Renal pelvis (tissue), 4 donors: ENCODE data around the gene WFS1. TPM values are rescaled to one million over a fixed set of nuclear protein-coding genes. Genes with fewer than 3 reads are reported as not detected.

Experiments
- DNase-seq: peaks from one replicate; pipeline ENCODE4 v3.0.0-alpha.2; 2013
- polyA plus RNA-seq, 3 donors: library from polyadenylated mRNA; unstranded; fragments of 120-200 nt; gene quantifications; one replicate each; pipeline ENCODE4 v1.2.1, GENCODE V29; 2013; ENCODE audit not compliant: insufficient read length in 3 of 3

WFS1 gene
- polyA plus RNA-seq, 3 donors = 27.9 to 34.4 (median 30.2) TPM

DNA sequence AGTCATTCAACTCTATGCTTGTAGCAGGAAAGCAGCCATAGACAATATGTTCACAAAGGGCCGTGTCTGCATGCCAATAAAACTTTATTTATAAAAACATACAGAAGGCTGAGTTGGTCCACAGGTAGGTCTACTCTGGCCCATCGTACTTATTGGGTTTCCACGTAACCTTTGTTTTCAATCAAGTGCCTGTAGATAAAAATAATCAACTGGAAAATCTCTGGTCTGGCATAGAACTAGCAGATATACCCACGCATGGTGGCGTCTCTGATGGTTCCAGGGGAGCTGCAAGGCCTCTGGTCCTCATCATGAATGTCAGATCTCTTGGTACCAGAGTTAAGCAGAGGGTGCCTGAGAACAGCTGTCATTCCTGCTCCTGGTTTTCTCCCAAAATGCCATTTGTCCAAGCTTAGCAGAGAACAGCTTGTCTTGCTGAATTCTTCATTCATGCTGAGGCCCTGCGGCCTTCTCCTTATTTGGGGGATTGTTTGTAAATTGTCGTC, 37.9 kb upstream of the WFS1 start:
- no peak for DNase-seq

- no peak for DNase-seq
Observed at GRCh38 chr4:6232836-6233785, 36.5 kb upstream of the WFS1 start.

DNA sequence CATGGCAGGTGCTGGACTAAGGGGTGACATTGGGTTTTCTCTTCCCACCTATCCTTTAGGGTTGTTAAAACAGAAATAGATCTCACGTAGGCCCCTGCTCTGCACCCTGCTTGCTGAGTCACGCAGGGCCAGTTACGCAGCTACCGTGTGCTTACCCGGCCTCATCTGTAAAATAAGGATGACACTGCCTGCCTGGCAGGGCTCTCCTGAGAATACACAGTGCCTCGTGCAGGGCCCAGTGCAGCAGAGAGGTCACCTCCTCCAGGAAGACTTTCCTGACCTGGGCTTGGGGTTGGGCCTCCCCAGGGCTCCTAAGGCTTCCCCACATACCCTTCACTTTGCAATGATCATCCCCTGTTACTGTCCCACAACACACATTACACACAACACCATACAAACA, 35.7 kb upstream of the WFS1 start:
- DNase-seq = no peak

GRCh38 chr4:6235012-6235411, 34.6 kb upstream of the WFS1 start:
- no peak for DNase-seq

GRCh38 chr4:6235901-6236640, 33.6 kb upstream of the WFS1 start:
- no peak for DNase-seq

- DNase-seq = no peak
Observed at GRCh38 chr4:6236816-6237390, 32.7 kb upstream of the WFS1 start.

DNA sequence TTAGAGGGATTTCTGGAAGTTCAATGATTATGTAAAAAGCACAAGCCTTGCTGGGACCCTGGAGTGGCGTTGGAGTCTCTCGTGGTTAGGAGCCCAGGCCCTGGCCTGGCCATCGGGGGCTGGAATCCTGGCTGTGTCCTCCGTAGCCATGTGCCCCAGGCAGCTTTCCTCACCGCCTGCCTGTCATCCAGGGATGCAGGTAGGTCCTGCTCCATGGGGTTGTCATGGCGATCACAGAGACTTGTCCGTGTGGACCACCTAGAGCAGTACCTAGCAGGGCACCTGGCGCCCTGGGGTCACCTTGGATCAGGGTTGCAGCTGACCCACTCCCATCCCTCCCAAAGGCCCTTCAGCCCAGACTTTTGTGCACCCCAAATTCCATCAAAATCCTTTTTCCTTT, 30.2 kb upstream of the WFS1 start:
- no peak for DNase-seq

DNA sequence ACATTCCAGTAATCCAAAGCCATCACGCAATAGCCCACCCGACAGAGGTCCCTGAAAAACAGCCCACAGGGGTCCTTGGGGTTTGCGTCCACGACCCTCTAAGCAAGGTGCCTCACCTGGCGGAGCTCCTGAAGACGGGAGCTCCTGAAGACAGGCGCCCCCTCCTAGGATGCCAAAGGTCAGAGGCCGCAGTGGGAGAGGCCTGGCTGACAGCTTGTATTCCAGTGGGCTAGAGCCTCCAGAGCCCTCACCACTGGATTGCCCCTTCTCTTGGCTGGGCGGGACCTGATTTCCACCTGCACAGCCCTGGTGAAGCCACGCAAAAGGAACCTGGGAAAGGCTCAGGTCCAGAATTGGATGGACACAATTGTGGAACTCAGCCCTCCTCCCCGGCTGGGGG, 29.7 kb upstream of the WFS1 start:
- no peak for DNase-seq

DNA sequence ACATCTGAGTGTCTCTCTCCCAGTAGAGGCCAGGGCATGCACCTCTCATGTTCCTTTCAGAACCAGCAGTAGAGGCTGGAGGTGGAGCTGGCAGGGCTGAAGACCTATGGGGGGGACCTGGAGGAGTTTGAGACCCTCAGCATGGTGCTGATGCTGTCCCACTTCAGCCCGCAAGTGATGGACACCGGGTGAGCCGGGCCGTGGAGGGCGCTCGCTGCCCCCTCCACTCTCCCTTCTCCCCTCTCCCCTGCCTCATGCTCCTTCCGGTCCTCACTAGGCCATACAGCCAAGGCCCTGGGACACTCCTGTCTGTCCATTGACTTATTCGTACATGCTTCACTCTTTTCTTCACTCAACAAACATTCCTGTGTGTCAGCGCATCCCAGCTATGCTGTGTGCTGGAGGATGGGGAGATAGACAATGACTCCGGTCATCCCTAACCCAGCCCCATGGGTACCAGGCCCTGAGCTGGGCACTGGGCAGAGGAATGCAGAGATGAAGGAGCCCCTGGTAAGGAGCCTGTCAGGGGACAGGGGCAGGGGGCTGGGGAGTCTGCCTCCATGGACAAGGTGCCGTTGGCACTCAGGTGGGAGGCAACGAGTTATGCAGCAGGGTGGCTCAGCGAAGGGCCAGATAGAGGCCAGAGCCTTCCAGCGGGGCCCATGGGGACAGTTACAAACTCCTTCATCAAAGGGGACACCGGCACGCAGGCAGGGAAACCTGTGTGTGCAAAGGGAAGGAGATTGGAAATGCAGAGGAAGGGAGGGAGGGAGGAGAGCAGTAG, 28.4 kb upstream of the WFS1 start:
- DNase-seq = no peak

DNA sequence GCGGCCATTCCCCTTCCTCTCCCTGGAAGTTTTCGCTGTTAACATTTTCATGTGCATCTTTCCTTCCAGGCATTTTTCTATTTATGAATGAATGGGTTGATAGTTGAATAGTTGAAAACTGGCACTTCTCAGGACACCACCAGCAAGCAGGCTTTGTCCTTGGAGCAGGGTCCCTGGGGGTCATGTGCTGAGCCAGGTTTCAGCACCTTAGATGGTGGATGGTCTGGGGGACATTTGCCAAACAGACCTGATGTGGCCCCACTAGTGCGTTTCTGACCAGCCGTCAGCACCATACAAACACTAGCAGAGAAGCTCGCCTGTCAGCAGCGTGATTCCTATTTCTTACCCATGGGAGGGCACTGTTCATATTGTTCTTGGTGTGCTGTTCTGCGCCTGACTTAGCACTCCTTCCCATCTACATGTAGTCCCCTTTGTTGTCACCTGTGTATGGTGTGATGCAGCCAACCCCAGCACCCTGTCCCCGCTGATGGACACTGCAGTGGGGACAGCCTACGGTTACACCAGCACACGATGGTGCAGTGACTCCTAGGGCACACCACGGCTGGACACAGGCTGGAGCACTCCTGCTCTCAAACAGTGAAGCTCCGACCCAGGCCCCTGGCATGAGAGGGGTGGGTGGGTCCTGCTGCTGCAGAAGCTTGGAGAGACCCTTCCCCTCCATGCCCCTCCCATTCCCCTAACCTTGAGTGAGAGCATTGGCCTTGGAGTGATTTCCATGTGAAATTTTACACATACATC, 27.2 kb upstream of the WFS1 start:
- no peak for DNase-seq

- peak; percentile 48 for DNase-seq
Observed at GRCh38 chr4:6245246-6246169, 24.1 kb upstream of the WFS1 start.

GRCh38 chr4:6246170-6246634, 23.4 kb upstream of the WFS1 start:
- no peak for DNase-seq

GRCh38 chr4:6248394-6248793, 21.3 kb upstream of the WFS1 start:
- no peak for DNase-seq

- peak; percentile 77 for DNase-seq
Observed at GRCh38 chr4:6250235-6250983, 19.2 kb upstream of the WFS1 start.

DNA sequence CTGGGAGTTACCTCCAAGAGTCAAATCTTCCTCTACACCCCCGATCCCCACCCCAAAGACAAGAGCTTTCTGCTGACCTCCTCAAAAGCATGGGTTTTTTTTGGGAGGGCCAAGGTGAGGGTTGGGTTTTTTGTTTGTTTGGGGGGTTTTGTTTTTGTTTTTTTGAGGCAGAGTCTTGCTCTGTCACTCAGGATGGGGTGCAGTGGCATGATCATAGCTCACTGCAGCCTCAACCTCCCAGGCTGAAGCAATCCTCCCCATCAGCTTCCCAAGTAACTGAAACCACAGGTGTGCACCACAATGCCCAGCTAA, 18.7 kb upstream of the WFS1 start:
- DNase-seq = no peak

GRCh38 chr4:6251365-6251764, 18.3 kb upstream of the WFS1 start:
- DNase-seq = no peak

GRCh38 chr4:6252051-6252450, 17.6 kb upstream of the WFS1 start:
- no peak for DNase-seq

- no peak for DNase-seq
Observed at GRCh38 chr4:6253111-6253510, 16.5 kb upstream of the WFS1 start.

DNA sequence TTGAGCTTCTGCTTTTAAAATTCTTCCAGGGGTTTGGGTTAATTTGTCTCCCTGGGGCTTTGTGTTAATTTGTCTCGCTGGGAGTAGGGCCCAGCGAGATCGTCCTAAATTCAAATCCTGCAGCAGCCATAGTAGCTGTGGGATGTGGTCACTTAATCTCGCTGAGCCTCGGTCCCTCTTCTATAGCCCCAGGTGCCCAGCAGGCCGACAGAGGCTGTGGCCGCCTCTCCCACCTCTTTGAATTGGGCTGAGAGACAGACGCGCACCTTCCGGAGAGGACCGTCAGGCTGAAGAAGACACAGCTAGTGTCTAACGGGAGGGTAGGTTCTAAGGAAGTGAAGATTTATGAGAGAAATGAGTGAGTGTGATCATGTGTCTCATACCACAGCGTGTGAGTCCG, 15.7 kb upstream of the WFS1 start:
- DNase-seq = no peak
